Skin of body (tissue), 2 donors: Measurements from ENCODE around the gene IFT27. TPM values are rescaled to one million over a fixed set of nuclear protein-coding genes. Genes with fewer than 3 reads are reported as not detected.

Experiments
- DNase-seq: peaks from one replicate; lab custom pipeline; 2025; lab: John Stamatoyannopoulos, UW
- total RNA-seq: library from RNA; depleted of rRNA; stranded (reverse); fragments of >200 nt; gene quantifications from one replicate; pipeline ENCODE4 v1.2.3, GENCODE V29; 2014

Gene IFT27
- total RNA-seq, 1 donor from 2014 or later: 12.8 TPM

- no peak for DNase-seq
These were observed 50.4 kb downstream of the IFT27 start for GRCh38 chr22:36725366-36726006.

GRCh38 chr22:36724836-36725235 is 51.1 kb downstream of the IFT27 start:
- no peak for DNase-seq

- DNase-seq: no peak
These were observed 53.9 kb downstream of the IFT27 start for GRCh38 chr22:36722055-36722454.

GRCh38 chr22:36715647-36716046 is 60.3 kb downstream of the IFT27 start:
- DNase-seq: no peak

GRCh38 chr22:36714110-36714509 is 61.8 kb downstream of the IFT27 start:
- DNase-seq: no peak

- DNase-seq: no peak
These were observed 62.5 kb downstream of the IFT27 start for GRCh38 chr22:36713436-36713835.

Other genes starting within 250 kb of the IFT27 start
- gene EIF3D, start 247.0 kb downstream of the IFT27 start, total RNA-seq: 191 TPM
- gene CACNG2, start 72.4 kb downstream of the IFT27 start, total RNA-seq: not detected
- not detected for gene PVALB, start 40.9 kb upstream of the IFT27 start, total RNA-seq
- 10.2 TPM for gene NCF4, start 84.9 kb upstream of the IFT27 start, total RNA-seq
- gene CSF2RB, start 137.5 kb upstream of the IFT27 start, total RNA-seq: 5.3 TPM
- gene TST, start 243.3 kb upstream of the IFT27 start, total RNA-seq: 19.3 TPM
- 39.3 TPM for gene MPST, start 243.6 kb upstream of the IFT27 start, total RNA-seq